HG03432 (cell line): ENCODE data around the gene MAP2.
"Not testable (repeated sequence)": the region's sequence is repeated elsewhere in the genome, so short reads cannot be mapped to it uniquely, and the experiment has no call there.

Source experiments
- ATAC-seq: cut with Tn5 transposase; IDR thresholded peaks from one replicate; pipeline ENCODE4 v1.9.1; 2021; ENCODE audit warnings: mild to moderate bottlenecking, moderate library complexity; ENCODE audit not compliant: unreplicated experiment

The MAP2 gene

GRCh38 chr2:209472112-209472832, 48.4 kb downstream of the MAP2 start:
- ATAC-seq = no peak

GRCh38 chr2:209472871-209473270, 49.0 kb downstream of the MAP2 start:
- no peak for ATAC-seq

- ATAC-seq = no peak
These were observed 50.1 kb downstream of the MAP2 start for GRCh38 chr2:209473930-209474419.

- no peak for ATAC-seq
These were observed 51.1 kb downstream of the MAP2 start for GRCh38 chr2:209474960-209475359.

GRCh38 chr2:209476367-209477208, 52.7 kb downstream of the MAP2 start:
- ATAC-seq = no peak

GRCh38 chr2:209492296-209492695, 68.4 kb downstream of the MAP2 start:
- ATAC-seq = not testable (repeated sequence)

GRCh38 chr2:209495068-209495620, 71.3 kb downstream of the MAP2 start:
- ATAC-seq = not testable (repeated sequence)

- ATAC-seq = no peak
These were observed 72.2 kb downstream of the MAP2 start for GRCh38 chr2:209495855-209496585.

- ATAC-seq = no peak
These were observed 72.7 kb downstream of the MAP2 start for GRCh38 chr2:209496586-209496982.

- ATAC-seq = no peak
These were observed 74.8 kb downstream of the MAP2 start for GRCh38 chr2:209498614-209499013.

- no peak for ATAC-seq
These were observed 75.2 kb downstream of the MAP2 start for GRCh38 chr2:209499069-209499468.

- ATAC-seq = no peak
These were observed 77.7 kb downstream of the MAP2 start for GRCh38 chr2:209501579-209501978.

GRCh38 chr2:209505410-209505809, 81.6 kb downstream of the MAP2 start:
- peak; percentile 76 for ATAC-seq

- ATAC-seq = no peak
These were observed 84.4 kb downstream of the MAP2 start for GRCh38 chr2:209508255-209508654.

- no peak for ATAC-seq
These were observed 87.8 kb downstream of the MAP2 start for GRCh38 chr2:209511637-209512036.

- ATAC-seq = no peak
These were observed 89.1 kb downstream of the MAP2 start for GRCh38 chr2:209512971-209513370.

- no peak for ATAC-seq
These were observed 93.6 kb downstream of the MAP2 start for GRCh38 chr2:209517436-209517835.

- ATAC-seq = no peak
These were observed 95.4 kb downstream of the MAP2 start for GRCh38 chr2:209519271-209519670.

GRCh38 chr2:209519906-209520305, 96.1 kb downstream of the MAP2 start:
- ATAC-seq = no peak

GRCh38 chr2:209523041-209523740, 99.3 kb downstream of the MAP2 start:
- no peak for ATAC-seq
